Measurements from ENCODE around the gene PRKG1.

PRKG1 gene

GRCh38 chr10:51590818-51591217 is 516.5 kb downstream of the PRKG1 start:
- TF ChIP-seq, protein P1, sequence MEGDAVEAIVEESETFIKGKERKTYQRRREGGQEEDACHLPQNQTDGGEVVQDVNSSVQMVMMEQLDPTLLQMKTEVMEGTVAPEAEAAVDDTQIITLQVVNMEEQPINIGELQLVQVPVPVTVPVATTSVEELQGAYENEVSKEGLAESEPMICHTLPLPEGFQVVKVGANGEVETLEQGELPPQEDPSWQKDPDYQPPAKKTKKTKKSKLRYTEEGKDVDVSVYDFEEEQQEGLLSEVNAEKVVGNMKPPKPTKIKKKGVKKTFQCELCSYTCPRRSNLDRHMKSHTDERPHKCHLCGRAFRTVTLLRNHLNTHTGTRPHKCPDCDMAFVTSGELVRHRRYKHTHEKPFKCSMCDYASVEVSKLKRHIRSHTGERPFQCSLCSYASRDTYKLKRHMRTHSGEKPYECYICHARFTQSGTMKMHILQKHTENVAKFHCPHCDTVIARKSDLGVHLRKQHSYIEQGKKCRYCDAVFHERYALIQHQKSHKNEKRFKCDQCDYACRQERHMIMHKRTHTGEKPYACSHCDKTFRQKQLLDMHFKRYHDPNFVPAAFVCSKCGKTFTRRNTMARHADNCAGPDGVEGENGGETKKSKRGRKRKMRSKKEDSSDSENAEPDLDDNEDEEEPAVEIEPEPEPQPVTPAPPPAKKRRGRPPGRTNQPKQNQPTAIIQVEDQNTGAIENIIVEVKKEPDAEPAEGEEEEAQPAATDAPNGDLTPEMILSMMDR (IDR thresholded peaks at IDR 0.05; ENCODE audit: insufficient read depth, low read depth, low read length, missing control alignments) = no peak
- no peak for DNase-seq (ENCODE audit: low read depth)
- no peak overlapping the region for H3K4me3 ChIP-seq (ENCODE audit: low read depth, low read length)

- no peak for DNase-seq (ENCODE audit: low read depth)
- TF ChIP-seq, protein P1 (IDR thresholded peaks at IDR 0.05; ENCODE audit: insufficient read depth, low read depth, low read length, missing control alignments) = no peak
- no peak overlapping the region for H3K4me3 ChIP-seq (ENCODE audit: low read depth, low read length)
These were observed 522.4 kb downstream of the PRKG1 start for GRCh38 chr10:51596695-51597094.

- DNase-seq (ENCODE audit: low read depth) = no peak
- TF ChIP-seq, protein P1 (IDR thresholded peaks at IDR 0.05; ENCODE audit: insufficient read depth, low read depth, low read length, missing control alignments) = no peak
- no peak overlapping the region for H3K4me3 ChIP-seq (ENCODE audit: low read depth, low read length)
These were observed 525.4 kb downstream of the PRKG1 start for GRCh38 chr10:51599647-51600046.

DNA sequence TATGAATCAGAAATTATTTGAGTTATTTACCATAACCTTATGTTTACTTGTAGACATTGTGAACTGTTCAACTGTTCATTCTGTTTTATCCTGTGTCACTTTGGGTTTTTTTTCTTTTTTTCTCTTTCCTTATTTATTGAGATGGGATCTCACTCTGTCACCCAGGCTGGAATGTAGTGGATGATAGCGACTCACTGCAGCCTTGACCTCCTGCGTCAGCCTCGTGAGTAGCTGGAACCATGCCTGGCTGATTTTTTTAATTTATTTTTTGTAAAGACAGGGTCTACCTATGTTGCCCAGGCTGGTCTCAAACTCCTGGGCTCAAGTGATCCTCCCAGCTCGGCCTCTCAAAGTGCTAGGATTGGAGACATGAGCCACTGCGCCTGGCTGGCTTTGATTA is 528.0 kb downstream of the PRKG1 start:
- TF ChIP-seq, protein P1 (IDR thresholded peaks at IDR 0.05; ENCODE audit: insufficient read depth, low read depth, low read length, missing control alignments) = no peak
- no peak overlapping the region for H3K4me3 ChIP-seq (ENCODE audit: low read depth, low read length)
- no peak for DNase-seq (ENCODE audit: low read depth)

DNA sequence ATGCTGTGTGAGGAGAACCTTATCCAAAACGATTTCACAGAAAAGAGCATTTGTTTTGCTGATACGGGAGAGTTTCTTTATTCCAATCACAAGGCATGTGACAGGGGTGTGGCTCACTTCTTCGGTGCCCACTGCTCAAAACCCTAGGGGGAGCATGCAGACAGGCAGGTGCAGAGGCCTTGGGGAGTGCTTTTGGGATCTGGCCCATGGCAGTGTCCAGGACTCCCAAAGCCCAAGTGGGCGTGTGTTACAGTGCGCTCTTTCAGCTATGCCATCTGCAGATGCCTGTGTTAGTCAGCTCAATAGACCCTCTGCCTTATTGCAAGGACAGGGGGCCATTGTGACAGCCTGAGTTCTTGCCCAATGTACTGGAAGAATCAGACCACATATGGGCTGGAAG is 530.3 kb downstream of the PRKG1 start:
- TF ChIP-seq, protein P1 (IDR thresholded peaks at IDR 0.05; ENCODE audit: insufficient read depth, low read depth, low read length, missing control alignments) = no peak
- no peak for DNase-seq (ENCODE audit: low read depth)
- H3K4me3 ChIP-seq (ENCODE audit: low read depth, low read length) = no peak overlapping the region

GRCh38 chr10:51606825-51607462 is 532.7 kb downstream of the PRKG1 start:
- no peak for DNase-seq (ENCODE audit: low read depth)
- H3K4me3 ChIP-seq (ENCODE audit: low read depth, low read length) = no peak overlapping the region
- TF ChIP-seq, protein P1 (IDR thresholded peaks at IDR 0.05; ENCODE audit: insufficient read depth, low read depth, low read length, missing control alignments) = no peak

- no peak for DNase-seq (ENCODE audit: low read depth)
These were observed 533.2 kb downstream of the PRKG1 start for GRCh38 chr10:51607463-51607835.

More at GRCh38 chr10:51607463-51607835, 533.2 kb downstream of the PRKG1 start:
- H3K4me3 ChIP-seq (ENCODE audit: low read depth, low read length) = no peak overlapping the region
- TF ChIP-seq, protein P1 (IDR thresholded peaks at IDR 0.05; ENCODE audit: insufficient read depth, low read depth, low read length, missing control alignments) = no peak
